ENCODE data around the gene RBM15. TPM values are rescaled to one million over a fixed set of nuclear protein-coding genes. Genes with fewer than 3 reads are reported as not detected.

RBM15 gene
- total and polyA plus RNA-seq, 2 donors from 2014 or later: 2.2 to 27.8 TPM

GRCh38 chr1:110298991-110299390, 40.2 kb upstream of the RBM15 start:
- Histone ChIP-seq H3K9ac (ENCODE audit: low read length in 3 of 3) (no peak overlapping the region), H3K27ac (ENCODE audit: low read depth in 2 of 2, low read length in 2 of 2) (no peak overlapping the region), H3K4me3 (ENCODE audit: low read length in 3 of 3) (no peak overlapping the region), H3K4me1 (ENCODE audit: control insufficient read depth in 2 of 3, insufficient read depth in 2 of 3, low read depth in 1 of 3, low read length in 3 of 3) (no peaks in the 10 kb centered on the region), H3K36me3 (ENCODE audit: control insufficient read depth in 2 of 3, insufficient read depth in 3 of 3, low read length in 3 of 3) (no peaks in the 10 kb centered on the region), H3K9me3 (ENCODE audit: control insufficient read depth in 2 of 3, insufficient read depth in 1 of 3, low read length in 3 of 3) (no peaks in the 10 kb centered on the region), H3K27me3 (ENCODE audit: control insufficient read depth, insufficient read depth, low read length) (no peaks in the 10 kb centered on the region)
- FAIRE-seq: no peak
- no peak for DNase-seq
- intact Hi-C loops (cut with DNase I): no loop called here
- TF ChIP-seq CTCF (IDR thresholded peaks at IDR 0.05; ENCODE audit: borderline replicate concordance, extremely low read depth, insufficient read depth): no peak

- FAIRE-seq (no peak), DNase-seq (no peak)
- H3K27me3 ChIP-seq (ENCODE audit: control insufficient read depth, insufficient read depth, low read length): no peaks in the 10 kb centered on the region
- no peak overlapping the region for H3K27ac ChIP-seq (ENCODE audit: low read depth in 2 of 2, low read length in 2 of 2)
- H3K4me1 ChIP-seq (ENCODE audit: control insufficient read depth in 2 of 3, insufficient read depth in 2 of 3, low read depth in 1 of 3, low read length in 3 of 3): no peaks in the 10 kb centered on the region
- no peaks in the 10 kb centered on the region for H3K36me3 ChIP-seq (ENCODE audit: control insufficient read depth in 2 of 3, insufficient read depth in 3 of 3, low read length in 3 of 3)
- TF ChIP-seq CTCF (IDR thresholded peaks at IDR 0.05; ENCODE audit: borderline replicate concordance, extremely low read depth, insufficient read depth): no peak
- intact Hi-C loops (cut with DNase I): no loop called here
- no peak overlapping the region for H3K4me3 ChIP-seq (ENCODE audit: low read length in 3 of 3)
- no peaks in the 10 kb centered on the region for H3K9me3 ChIP-seq (ENCODE audit: control insufficient read depth in 2 of 3, insufficient read depth in 1 of 3, low read length in 3 of 3)
- H3K9ac ChIP-seq (ENCODE audit: low read length in 3 of 3): no peak overlapping the region
Measured at GRCh38 chr1:110300412-110301085, 38.6 kb upstream of the RBM15 start.

- FAIRE-seq (no peak), DNase-seq (no peak)
- intact Hi-C loops (cut with DNase I): no loop called here
- Histone ChIP-seq H3K4me3 (ENCODE audit: low read length in 3 of 3) (no peak overlapping the region), H3K9me3 (ENCODE audit: control insufficient read depth in 2 of 3, insufficient read depth in 1 of 3, low read length in 3 of 3) (no peaks in the 10 kb centered on the region), H3K36me3 (ENCODE audit: control insufficient read depth in 2 of 3, insufficient read depth in 3 of 3, low read length in 3 of 3) (no peaks in the 10 kb centered on the region), H3K27ac (ENCODE audit: low read depth in 2 of 2, low read length in 2 of 2) (no peak overlapping the region), H3K9ac (ENCODE audit: low read length in 3 of 3) (no peak overlapping the region), H3K27me3 (ENCODE audit: control insufficient read depth, insufficient read depth, low read length) (no peaks in the 10 kb centered on the region), H3K4me1 (ENCODE audit: control insufficient read depth in 2 of 3, insufficient read depth in 2 of 3, low read depth in 1 of 3, low read length in 3 of 3) (no peaks in the 10 kb centered on the region)
- TF ChIP-seq CTCF (IDR thresholded peaks at IDR 0.05; ENCODE audit: borderline replicate concordance, extremely low read depth, insufficient read depth): no peak
Measured at GRCh38 chr1:110302836-110303235, 36.3 kb upstream of the RBM15 start.

All from kidney (tissue), 14 donors.